SKM-1 (cell line): ENCODE measurements around the gene SLC47A2.
"Not testable (repeated sequence)": the region's sequence is repeated elsewhere in the genome, so short reads cannot be mapped to it uniquely, and the experiment has no call there.

Experiments
- DNase-seq: peaks from one replicate; lab custom pipeline; 2025; ENCODE audit not compliant: unreplicated experiment; lab: John Stamatoyannopoulos, UW

The SLC47A2 gene

GRCh38 chr17:19671433-19671832 lies 45.0 kb downstream of the SLC47A2 start:
- DNase-seq, result no peak

- DNase-seq, result no peak
These were observed 45.5 kb downstream of the SLC47A2 start for GRCh38 chr17:19670908-19671307.

- not testable (repeated sequence) for DNase-seq
These were observed 46.7 kb downstream of the SLC47A2 start for GRCh38 chr17:19669680-19670079.

- DNase-seq, result no peak
These were observed 51.6 kb downstream of the SLC47A2 start for GRCh38 chr17:19664821-19665181.

GRCh38 chr17:19664136-19664820 lies 52.1 kb downstream of the SLC47A2 start:
- DNase-seq, result no peak

- DNase-seq, result no peak
These were observed 53.3 kb downstream of the SLC47A2 start for GRCh38 chr17:19663097-19663496.

- no peak for DNase-seq
These were observed 55.3 kb downstream of the SLC47A2 start for GRCh38 chr17:19661121-19661520.

GRCh38 chr17:19660219-19660870 lies 56.0 kb downstream of the SLC47A2 start:
- DNase-seq, result no peak

GRCh38 chr17:19659366-19660177 lies 56.8 kb downstream of the SLC47A2 start:
- no peak for DNase-seq

GRCh38 chr17:19656851-19657581 lies 59.4 kb downstream of the SLC47A2 start:
- DNase-seq, result no peak

GRCh38 chr17:19656336-19656735 lies 60.0 kb downstream of the SLC47A2 start:
- DNase-seq, result no peak

- DNase-seq, result no peak
These were observed 61.5 kb downstream of the SLC47A2 start for GRCh38 chr17:19654896-19655295.

- no peak for DNase-seq
These were observed 62.0 kb downstream of the SLC47A2 start for GRCh38 chr17:19654342-19654886.

GRCh38 chr17:19652595-19652994 lies 63.8 kb downstream of the SLC47A2 start:
- no peak for DNase-seq

GRCh38 chr17:19651451-19652238 lies 64.7 kb downstream of the SLC47A2 start:
- DNase-seq, result no peak

GRCh38 chr17:19650826-19651225 lies 65.6 kb downstream of the SLC47A2 start:
- DNase-seq, result no peak

- DNase-seq, result no peak
These were observed 67.2 kb downstream of the SLC47A2 start for GRCh38 chr17:19649274-19649541.

- DNase-seq, result peak; percentile 76
These were observed 67.7 kb downstream of the SLC47A2 start, which contains the start of gene ALDH3A2 for GRCh38 chr17:19648475-19649273. TSS of gene ALDH3A2 (plus strand) at chr17:19648751. CDS start at chr17:19648972, 221 bp downstream.

GRCh38 chr17:19647697-19648474 lies 68.5 kb downstream of the SLC47A2 start:
- peak; percentile 78 for DNase-seq
